ENCODE measurements around the gene YRDC. TPM values are rescaled to one million over a fixed set of nuclear protein-coding genes. Genes with fewer than 3 reads are reported as not detected.

YRDC gene
- total and polyA plus RNA-seq, 2 of the 13 experiments (the other 11 are each of a cell fraction or from before 2014, with no cell fraction given): 27.5 to 29.2 TPM

DNA sequence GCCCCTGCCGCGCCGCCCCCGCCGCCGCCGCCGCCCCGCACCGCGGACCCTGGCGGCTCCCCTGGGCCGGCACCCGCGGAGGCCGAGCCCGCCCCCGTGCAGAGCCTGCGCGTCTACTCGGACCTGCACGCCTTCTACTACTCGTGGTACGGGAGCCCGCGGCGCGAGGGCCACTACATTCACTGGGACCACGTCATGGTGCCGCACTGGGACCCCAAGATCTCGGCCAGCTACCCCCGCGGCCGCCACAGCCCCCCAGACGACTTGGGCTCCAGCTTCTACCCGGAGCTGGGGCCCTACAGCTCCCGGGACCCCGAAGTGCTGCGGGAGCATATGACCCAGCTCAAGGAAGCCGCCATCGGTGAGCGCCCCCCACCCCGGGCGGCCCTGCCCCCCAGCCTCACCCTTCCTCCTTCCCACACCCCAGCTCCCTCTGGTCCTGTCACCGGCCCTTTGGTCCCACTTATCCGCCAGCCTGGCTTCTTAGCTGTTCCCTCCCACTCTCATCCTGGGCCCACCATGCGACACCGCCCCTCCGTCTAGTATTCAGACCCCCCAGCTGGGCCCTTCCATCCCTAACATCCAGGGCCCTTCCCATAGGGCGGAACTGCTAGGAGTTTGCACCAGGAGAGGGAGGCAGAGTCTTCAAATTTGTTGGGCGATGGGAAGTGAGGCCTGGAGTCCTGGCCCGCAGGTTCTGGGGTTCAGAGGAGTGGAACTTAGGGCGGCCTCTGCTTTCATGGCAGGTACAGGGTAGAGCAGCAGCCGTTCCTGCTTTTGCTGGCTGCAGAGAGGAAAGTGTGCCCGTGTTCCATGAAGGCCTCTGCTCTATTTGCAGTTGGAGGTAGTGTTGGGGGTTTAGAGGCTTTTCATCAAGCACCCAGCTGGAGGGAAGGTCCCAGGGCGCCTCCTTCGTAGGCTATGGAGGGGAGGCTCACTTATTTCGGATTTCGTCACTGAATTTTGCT is 13.4 kb downstream of the YRDC start:
- Histone ChIP-seq H3K4me2 (ENCODE audit: low read depth, low read length) (peak overlapping the region; percentile 77), H4K20me1 (ENCODE audit: insufficient read depth, low read length) (no peaks in the 10 kb centered on the region; the same call in 1 of the 2 replicates), H3K27ac (ENCODE audit: extremely low read length, insufficient read depth, low read length) (peak overlapping the region; percentile 9), H3K4me3 (replicated peaks in 1 of 3; ENCODE audit: insufficient read depth in 1 of 3, low read depth in 2 of 3, low read length in 3 of 3) (peak overlapping the region; percentile 74 to 81 (median 78)), H2AFZ (ENCODE audit: low read length) (no peak overlapping the region), H3K9ac (ENCODE audit: insufficient read depth, low read depth, low read length) (peak overlapping the region; percentile 68), H3K9me3 (ENCODE audit: low read length) (no peaks in the 10 kb centered on the region), H3K79me2 (ENCODE audit: insufficient read depth, low read length) (peaks cover 7% of the 10 kb centered on the region), H3K36me3 (replicated peaks in 1 of 2; ENCODE audit: control insufficient read depth in 1 of 2, insufficient read depth in 2 of 2, low read length in 2 of 2) (peaks cover 11 to 28% of the 10 kb centered on the region in 2 experiments; a peak in 4 of 5 replicates), H3K4me1 (ENCODE audit: insufficient read depth, low read length) (peaks cover 24% of the 10 kb centered on the region), H3K27me3 (ENCODE audit: control insufficient read depth in 1 of 2, insufficient read depth in 2 of 2, low read length in 2 of 2) (peaks cover 0 to 9% of the 10 kb centered on the region in 2 experiments; a peak in 3 of 5 replicates)
- ChIA-PET CTCF (ENCODE audit: low intra/inter-chr PET ratio, low total read pairs) (no interaction called here), POLR2A (interaction anchor here (1.0 to 1.4 kb wide), 3 partner anchors 12 to 17 kb away, joined by 3 to 9 read pairs (median 4); partner anchors contain the start of genes C1orf122 and YRDC)
- in situ Hi-C loops (cut with HindIII; ENCODE audit: extremely low pct_ligation_motif_present, low pct_unique_long_range_greater_than_20kb) (no loop called here), intact Hi-C loops (cut with micrococcal nuclease; ENCODE audit: unreplicated experiment) (loop anchor here (10.0 kb wide), 1 partner anchor 70 kb away; no protein-coding TSS in a partner anchor)
- WGBS (ENCODE audit: low lambda C conversion rate): 4% methylated on average over 15 of the region's 59 CpGs
- DNase-seq (ENCODE audit: low spot score) (no peak), ATAC-seq (peak; percentile 52), FAIRE-seq (no peak)
- no TSS peak for BruUV-seq (replicated peaks)
- TF ChIP-seq ZFP91 (CRISPR knock-in tag; IDR thresholded peaks at IDR 0.05; ENCODE audit: borderline replicate concordance) (peak; percentile 13; the same call in 1 of the 2 replicates), PHF8 (CRISPR knock-in tag; IDR thresholded peaks at IDR 0.05) (peak; percentile 41), CTCF (CRISPR knock-in tag; IDR thresholded peaks at IDR 0.05) (peak; percentile 65), ZNF136 (CRISPR knock-in tag; IDR thresholded peaks at IDR 0.05; ENCODE audit: low read depth) (0 out of 2 replicates have a peak, but pooled peaks have one; percentile 43), ZMYM4 (CRISPR knock-in tag; IDR thresholded peaks at IDR 0.05) (no peak), GABPB1 (CRISPR knock-in tag; IDR thresholded peaks at IDR 0.05) (0 out of 2 replicates have a peak, but pooled peaks have one; percentile 20), ZNF557 (CRISPR knock-in tag; IDR thresholded peaks at IDR 0.05) (no peak), ZNF274 (CRISPR knock-in tag; IDR thresholded peaks at IDR 0.05) (peak; percentile 36; the same call in 1 of the 2 replicates), MYPOP (CRISPR knock-in tag; IDR thresholded peaks at IDR 0.05) (0 out of 2 replicates have a peak, but pooled peaks have one; percentile 47)
- TF ChIP-seq, protein P1, sequence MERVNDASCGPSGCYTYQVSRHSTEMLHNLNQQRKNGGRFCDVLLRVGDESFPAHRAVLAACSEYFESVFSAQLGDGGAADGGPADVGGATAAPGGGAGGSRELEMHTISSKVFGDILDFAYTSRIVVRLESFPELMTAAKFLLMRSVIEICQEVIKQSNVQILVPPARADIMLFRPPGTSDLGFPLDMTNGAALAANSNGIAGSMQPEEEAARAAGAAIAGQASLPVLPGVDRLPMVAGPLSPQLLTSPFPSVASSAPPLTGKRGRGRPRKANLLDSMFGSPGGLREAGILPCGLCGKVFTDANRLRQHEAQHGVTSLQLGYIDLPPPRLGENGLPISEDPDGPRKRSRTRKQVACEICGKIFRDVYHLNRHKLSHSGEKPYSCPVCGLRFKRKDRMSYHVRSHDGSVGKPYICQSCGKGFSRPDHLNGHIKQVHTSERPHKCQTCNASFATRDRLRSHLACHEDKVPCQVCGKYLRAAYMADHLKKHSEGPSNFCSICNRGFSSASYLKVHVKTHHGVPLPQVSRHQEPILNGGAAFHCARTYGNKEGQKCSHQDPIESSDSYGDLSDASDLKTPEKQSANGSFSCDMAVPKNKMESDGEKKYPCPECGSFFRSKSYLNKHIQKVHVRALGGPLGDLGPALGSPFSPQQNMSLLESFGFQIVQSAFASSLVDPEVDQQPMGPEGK (CRISPR knock-in tag; IDR thresholded peaks at IDR 0.05): peak; percentile 39; the same call in 1 of the 2 replicates

Data from HepG2 (cell line).